Fibroblast of skin of right quadriceps (primary cell): Measurements from ENCODE around the gene TSPAN14.

Source experiments
- DNase-seq: peaks from one replicate; pipeline ENCODE4 v3.0.0-alpha.2; 2013

The TSPAN14 gene

DNA sequence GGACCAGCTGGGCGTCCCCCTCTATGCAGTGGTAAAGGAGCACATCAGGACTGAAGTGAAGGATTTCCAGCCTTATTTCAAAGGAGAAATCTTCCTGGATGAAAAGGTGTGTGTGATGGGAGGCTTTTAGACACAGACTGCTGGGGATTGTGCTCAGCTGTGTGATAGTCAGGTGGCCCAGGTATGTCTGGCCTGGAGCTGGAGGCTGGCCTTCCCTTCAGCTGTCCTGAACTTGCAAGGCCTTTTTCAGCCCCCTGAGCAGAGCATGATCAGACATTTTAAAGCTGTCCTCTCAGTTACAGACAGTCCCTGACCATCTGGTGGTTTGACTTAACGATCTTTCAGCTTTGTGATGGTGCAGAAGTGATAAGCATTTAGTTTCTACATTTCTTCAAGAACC, 28.2 kb upstream of the TSPAN14 start:
- DNase-seq, result no peak

DNA sequence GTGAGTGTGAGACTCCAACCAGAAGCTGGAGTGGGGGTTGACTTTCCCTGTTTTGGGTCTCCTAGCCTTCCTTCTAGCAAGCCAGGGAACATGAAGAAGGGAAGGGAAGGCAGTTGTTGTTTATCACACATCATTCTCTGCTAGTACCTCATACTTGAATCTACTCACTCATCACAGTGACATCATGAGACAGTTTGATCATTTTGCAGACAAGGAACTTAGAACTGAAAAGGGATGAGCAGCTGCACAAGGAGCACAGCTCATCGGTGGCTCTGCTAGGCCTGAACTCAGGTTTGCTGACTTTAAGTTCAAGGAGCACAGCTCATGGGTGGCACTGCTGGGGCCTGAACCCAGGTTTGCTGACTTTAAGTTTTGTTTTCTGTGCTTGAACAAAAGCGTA, 26.6 kb upstream of the TSPAN14 start:
- no peak for DNase-seq

DNA sequence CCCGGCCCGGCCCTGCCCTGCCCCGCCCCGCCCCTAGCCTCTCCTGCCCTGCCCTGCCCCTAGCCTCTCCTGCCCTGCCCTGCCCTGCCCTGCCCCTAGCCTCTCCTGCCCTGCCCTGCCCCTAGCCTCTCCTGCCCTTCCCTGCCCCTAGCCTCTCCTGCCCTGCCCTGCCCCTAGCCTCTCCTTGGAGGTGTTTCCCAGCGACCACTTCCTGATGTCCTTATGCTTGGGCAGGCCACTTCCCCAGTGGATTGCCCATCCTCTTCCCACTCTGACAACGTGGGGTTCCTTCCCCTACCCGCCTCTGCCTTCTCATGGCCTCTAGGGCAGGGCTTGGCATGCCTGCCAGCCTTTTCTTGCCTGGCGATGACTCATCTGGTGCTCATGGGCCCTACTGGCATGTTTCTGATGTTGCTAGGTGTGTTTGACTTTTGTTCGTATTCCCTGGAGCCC, 24.6 kb upstream of the TSPAN14 start:
- no peak for DNase-seq

DNA sequence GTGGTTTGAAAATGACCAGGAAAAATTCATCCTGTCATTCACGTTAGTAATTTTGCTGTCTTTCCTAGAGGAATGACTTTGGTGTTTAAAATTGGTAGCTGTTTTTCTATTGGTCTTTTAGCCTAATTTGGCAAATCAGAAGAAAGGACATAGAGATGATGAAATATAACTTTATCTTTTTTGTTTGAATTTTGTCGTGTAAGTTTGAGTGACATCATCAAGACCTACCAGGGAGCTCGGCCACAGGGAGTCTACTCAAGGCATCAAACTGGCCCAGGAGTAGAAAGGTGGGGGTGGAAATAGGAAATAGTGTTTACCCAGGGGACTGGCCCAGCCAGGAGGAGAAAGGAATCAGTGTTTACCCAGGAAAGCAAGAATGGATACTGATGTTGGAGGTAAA, 21.0 kb upstream of the TSPAN14 start:
- DNase-seq, result no peak

DNA sequence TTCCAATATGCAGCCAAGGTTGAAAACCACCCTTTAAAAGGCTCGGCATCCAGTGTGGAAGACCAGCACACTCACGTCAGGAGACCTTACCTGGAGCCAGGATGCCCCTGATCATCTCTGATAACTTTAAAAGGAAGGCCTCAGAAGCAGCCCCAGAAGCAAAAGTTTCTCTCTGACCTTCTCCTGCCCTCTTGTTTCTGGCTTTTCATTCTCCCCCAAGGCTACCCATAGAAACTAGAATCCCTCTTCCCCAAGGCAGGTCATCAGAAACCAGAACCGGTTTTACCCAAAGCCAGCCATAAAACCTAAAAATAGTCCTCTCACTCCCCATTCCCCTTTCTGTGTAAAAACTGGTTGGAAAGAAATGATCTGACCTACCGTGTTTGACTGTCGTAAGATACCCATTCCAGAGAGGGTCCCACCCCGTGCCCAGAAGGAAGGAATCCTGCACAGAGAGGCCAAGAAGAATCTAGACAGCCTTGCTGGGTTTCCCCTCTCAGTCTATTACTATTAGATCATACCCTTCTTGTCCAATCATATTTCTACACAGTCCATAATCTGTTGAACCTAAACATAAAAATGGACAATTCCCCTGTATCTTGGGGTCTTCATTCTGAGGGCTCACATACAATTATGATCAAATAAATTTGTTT, 17.5 kb upstream of the TSPAN14 start:
- no peak for DNase-seq

DNA sequence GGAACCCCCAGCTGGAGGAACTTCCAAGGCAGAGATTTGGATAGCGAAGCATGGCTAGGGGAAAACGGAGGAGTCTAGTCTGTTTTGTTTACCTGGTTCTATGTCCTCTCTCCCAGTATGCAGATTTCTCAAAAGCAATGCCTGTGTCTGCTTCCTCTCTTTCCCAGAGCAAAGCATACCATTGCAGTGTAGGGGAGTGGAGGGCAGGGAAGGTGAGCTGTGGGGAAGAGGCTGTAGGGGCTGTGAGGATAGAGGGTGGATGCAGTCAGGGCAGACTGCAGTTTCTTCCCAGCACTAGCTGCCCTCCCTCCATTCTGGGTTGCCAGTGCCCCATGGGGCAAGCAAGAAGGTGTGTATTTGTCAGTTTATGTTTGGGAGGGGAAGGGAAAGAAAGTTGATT, 16.9 kb upstream of the TSPAN14 start:
- no peak for DNase-seq

DNA sequence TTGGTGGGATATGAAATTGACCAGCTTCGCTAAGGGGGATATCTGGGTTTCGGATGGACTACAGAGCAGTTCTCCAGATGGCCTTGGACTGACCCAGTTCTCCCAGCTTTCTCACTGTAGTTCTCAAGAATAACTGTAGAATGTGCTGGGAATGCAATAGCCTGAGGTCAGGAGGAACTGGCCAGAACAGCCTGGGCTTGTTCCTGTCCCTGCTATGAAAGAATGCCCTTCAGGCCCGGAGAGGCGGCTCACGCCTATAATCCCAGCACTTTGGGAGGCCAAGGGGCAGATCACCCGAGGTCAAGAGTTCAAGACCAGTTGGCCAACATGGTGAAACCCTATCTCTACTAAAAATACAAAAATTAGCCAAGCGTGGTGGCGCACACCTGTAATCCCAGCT, 12.3 kb upstream of the TSPAN14 start:
- DNase-seq, result no peak

DNA sequence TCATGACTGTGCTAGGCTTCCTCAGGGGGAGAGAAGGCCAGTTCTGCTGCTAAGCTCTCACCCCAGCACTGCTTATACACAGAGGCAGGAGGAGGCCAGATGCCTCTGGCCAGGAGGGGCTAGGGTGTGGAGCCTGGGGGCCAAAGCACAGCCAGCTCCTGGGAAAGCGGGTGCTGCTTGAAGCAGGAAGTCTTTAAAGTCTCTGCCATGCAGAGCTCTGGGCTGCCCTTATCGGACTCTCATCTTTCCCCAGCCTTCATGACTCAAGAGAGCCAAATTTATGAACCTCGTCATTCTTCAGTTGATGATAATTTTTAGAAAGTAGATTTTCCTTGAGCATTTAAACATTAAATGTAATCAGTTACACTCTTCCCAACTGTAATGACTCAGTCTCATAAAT, 11.2 kb upstream of the TSPAN14 start:
- no peak for DNase-seq

DNA sequence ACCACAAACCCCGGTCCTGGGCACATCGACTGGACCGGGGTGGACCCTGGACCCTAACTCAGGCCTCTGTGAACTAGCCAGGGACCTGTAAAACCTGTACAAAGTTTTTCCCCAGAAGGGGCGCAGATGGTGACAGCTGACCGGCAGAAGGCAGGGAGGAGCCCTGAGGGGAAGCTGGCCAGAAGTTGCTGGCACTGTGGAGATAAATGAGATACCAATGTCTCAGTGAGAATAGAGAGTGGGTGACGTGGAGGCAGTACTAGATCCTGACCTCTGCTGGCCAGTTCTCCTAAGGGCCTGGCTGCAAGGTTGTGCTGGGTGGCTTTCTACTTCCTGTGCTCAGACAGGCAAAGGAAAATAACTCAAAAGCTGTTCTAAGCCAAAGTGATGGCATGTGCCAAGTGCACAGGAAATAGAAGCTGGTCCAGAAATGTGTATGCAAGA, 10.6 kb upstream of the TSPAN14 start:
- DNase-seq, result no peak

DNA sequence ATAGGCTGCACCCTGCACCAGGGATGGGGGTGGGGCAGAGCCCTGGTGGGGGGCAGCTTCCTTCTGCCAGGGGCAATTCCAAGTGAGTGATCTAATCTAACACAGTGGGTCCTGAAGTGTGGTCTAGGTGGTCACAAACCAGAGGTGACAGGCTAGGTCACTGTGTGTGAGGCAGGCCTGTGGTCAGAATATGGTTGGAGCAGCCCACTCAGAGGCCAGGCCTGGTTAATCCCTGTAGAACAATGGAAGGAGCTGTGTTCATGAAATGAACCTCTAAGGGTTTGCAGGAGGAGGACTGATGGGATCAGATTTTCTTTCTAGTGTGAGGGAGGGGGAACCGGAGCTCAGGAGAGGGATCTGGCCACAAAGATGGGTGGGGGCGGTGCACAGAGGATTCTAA, 10.0 kb upstream of the TSPAN14 start:
- DNase-seq, result no peak

DNA sequence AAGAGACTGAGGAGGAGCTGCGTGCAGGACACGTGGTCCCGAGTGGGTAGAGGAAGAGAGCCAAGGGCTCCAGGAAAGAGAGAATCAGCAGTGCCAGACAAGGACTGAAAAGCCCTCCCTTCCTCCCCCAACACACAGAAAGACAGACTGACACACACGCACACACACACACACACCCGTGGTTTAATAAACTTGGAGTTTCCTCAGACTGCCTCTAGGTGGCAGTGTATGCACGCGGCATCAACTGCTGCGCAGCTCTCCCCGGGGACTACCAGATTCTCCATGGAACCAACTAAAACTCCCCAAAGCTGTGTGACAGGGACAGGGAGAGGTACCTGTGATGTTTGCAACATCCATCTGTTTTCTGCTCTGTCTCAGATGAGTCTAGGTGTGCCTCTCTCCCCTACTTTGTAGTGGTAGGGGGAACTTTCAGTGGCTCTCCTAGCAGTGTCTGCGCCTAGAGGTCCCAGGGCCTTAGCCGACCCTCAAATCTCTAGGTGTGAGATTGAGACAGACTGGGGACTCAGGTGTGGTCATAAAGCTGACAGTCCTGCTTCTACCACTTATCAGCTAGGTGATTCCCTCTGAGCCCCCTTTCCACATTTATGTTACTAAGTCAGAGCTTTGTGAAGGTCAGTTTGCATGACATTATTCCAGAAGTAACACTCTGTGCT, 9.3 kb upstream of the TSPAN14 start:
- peak; percentile 78 for DNase-seq

DNA sequence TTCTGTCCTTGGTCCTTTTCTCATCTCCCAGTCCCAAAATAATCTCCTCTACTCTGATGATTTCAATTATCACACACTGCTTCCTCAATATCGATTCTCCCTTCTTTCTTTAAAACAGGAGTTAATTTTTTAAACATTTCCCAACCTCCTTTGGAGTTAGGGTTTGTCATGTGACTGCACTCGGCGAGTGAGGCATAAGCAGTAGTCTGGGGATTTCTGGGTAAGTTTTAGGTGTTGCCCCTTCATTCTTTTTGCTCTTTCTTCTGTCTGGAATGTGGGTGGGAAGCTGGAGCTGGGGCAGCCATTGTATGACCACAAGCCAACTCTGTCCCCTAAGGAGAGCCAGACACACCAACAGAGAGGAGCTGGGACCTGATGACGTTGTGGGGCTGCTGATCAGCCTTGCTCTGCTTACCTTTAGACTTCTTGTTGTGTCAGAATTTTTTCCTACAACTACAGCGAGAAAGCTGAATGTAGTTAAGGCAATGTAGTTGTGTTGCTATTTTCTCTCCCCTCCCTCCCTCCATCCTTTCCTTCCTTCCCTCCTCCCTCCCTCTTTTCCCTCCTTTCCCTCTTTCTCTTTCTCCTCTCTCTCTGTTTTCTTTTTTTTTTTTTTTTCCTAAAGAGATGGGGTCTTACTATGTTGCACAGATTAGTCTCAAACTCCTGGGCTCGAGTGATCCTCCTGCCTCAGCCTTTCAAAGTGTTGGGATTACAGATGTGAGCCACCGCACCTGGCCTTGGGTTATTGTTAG, 6.5 kb upstream of the TSPAN14 start:
- DNase-seq, result no peak

DNA sequence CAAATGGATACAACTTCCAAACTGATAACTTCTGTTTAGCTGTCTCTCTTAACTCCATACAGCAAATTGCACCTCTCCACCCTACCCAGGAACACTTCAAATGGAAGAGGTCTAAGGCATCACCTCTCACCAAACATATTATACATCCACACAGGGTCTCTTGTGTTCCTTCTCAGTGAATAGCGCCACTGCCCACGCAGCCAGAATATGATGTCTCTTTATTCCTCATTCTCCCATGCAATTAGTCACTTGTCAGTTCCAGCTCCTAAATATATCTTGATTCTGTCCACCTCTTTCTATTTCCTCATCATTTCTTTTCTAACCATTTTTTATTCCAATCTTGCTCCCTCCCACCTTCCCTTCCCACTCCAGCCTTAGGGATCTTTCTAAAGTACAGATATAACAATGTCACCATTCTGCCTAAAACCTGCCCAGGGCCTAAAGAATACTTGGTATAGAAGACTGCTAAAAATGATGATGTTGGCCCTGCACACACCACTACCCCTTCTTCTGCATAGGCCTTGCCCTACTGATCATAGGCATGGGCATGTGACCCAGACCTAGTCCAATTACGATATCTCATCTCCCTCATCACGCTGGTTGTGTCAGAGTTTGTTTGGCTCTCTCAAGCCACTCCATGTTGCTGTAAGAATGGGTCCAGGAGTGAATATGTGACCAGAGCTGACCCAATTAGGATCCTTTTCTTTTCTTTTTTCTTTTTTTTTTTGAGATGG, 5.7 kb upstream of the TSPAN14 start:
- no peak for DNase-seq

DNA sequence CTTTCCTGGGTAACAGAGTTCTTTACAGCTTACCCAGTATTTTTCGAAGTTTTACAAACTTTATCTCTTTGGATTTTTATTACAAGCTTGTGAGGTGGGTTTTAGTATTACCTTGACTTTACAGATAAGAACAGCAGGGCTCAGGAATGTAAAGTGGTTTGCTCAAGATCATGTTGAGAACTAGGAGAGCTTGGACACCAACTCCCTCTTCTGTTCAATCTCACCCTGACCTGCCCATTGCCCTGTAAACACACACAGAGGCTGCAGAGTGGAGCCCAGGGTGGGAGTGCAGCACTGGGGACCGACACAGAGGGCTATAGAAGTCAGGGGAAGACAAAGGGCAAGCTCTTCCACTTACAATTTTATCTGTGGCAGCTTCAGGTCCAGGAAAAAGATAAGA, 4.6 kb upstream of the TSPAN14 start:
- no peak for DNase-seq

DNA sequence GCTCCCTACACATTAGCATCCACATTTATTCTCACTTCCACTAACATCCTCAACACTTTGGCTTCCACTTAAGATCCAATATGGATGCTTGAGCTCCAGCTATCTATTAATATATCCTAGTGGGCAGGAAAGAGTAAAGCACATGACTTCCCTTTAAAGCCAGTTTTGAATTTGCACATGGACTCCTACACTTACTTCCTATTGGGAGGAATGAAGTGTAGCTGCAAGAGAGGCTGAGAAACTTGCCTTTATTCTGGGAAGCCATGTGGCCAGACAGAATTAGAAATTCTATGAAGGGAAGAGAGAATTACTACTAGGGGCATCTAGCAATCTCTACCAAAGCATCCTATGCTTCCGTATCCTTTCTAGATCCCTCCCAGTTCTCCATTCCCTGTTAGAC, 3.0 kb upstream of the TSPAN14 start:
- DNase-seq, result no peak

DNA sequence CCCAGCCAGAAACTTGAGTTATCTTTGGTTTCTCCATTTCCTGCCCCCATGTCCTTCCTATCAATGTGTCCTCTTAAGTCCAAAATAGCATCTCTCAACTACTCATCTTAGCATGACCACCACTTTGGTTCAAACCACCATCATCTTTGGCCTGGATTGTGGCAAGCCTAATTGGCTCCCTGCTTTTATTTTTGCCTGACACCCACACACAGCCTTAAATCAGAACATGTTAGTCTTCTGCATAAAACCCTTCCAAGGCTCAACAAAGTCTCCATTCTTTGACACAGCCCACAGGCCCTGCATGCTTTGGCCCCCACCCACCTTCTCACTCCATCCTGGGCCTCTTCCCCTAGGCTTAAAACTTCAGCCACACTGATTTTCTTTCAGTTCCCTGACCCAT, 2.0 kb upstream of the TSPAN14 start:
- no peak for DNase-seq

DNA sequence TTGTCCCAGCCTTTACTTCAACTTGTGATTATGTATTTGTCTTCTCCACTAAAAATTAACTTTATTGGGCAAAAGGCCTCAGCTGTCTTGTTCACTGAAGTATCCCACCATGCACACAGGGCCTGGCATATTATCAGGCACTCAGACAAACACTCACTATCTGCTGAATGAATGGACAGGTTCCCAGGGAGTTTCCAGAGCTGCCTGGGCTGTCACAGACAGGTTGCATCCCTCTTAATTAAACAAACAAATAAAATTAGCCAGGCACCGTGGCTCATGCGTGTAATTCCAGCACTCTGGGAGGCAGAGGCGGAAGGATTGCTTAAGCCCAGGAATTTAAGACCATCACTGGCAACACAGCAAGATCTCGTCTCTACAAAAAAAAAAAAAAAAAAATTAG, 1.5 kb upstream of the TSPAN14 start:
- no peak for DNase-seq

DNA sequence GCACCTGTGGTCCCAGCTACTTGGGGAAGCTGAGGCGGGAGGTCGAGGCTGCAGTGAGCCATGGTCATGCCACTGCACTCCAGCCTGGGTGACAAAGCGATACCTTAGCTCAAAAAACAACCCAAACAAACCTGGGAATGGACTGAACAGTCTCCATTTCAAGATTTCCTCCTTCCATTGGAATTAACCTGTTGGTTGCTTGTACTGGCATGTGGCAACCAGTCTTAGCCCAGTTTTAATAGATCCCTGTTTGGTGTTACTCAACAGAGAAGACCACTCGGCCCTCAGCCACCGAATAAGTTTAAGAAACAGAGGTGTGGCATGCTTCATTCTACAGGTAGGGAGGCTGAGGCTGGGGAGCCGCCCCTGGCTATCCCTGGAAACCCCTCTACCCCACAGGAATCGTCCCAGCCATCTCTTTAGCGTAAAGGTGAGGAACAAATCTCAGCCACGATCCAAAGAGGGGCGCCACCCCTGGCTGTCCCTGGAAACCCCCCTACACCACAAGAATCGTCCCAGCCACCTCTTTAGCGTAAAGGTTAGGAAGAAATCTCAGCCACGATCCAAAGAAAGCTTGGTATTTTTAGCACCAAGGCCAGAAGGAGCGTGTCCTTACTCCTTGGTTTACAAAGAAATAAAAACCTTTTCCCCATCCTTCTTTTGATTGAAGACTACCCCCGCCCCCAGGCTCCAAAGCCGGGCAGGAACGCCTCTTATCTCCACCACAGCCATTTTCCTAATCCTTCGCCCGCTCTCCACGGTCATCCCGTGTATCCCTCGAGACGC, 861 bp upstream of the TSPAN14 start:
- no peak for DNase-seq

DNA sequence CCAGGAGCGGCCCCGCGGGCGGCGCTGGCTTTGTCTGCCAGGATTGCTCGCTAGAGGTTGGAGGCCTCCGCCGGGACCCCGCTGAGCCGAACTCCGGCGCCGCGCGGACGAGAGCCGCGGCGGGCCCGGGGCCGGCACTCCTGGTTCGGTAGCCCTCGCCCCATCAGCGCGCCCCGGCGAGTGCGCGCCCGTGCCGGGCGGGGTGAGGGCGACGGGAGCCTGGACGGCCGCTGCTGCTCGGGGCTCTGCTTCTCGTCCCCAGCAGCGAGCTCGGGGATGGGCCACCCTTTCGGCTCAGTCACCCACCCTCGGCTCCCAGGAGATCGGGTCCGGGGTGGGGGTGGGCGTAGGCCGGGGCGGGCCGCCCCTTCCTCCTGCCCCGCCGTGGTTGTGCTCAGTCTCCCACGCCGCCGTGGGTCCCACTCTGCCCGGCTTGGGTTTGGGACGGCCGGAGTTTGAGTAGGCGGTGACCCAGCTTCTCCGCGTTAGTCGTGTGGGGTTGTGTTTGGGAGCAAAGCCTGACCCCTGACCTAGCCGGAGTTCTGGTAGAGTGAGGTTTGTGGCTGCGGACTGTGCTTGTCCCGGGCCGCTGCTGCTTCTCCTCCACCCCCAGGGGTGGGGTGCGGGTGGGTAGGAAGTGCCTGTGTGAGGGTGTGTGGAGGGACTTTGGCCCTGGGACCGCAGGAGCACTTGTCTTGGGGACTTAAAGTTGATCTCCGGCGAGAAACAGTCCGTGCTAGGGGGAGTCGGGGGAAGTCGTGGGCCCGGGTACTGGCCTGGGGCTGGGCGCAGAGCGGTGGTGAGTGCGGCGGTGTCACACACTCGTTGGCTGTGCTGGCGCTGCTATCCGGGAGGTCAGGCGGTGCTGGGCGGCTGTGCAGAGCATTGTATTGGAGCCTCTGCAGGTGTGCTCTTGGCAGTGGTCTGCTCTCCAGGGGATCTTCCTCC, 677 bp downstream of the TSPAN14 start:
- DNase-seq, result no peak

DNA sequence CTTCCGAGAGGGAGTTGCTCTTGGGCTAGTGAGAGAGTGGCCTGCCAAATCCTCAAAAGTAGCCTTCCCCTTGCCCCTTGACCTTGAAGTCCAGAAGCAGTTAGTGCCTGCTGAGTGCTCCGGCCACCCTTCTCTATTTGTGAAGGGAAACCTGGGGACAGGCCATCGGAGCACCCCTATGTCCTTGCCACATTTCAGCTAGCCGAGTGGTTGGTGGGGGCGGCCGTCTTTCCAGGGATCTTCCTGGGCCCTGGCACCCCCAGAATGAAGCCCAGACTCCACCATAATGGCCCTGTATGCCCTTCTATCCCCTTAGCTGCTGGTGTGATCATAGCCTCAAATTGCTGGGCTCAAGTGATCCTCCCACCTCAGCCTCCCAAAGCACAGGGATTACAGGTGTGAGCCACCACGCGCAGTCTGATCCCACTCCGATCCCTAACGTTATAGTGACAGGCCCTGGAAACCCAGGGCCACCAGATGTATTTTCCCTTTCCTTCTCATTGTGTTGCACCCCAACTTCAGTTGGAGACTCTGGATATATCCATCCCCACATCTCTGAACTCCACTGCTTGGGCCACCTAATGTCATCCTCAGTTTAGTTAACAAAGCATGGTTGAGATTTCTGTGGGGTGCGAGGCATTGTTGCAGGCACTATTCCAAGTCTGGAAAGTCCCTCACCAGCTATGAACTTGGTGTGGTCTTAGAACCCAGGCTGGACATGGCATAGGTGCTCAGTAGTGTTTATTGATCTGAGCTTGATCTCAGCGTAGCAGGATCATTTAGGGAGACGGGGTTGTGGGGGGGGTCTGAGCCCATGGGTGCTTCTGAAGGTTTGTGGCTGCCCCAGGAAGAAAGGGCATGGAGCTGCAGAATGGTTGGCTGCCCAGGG, 1.6 kb downstream of the TSPAN14 start:
- DNase-seq, result no peak
